Esophagus muscularis mucosa (tissue), 4 donors: ENCODE results near the gene TMEM108. TPM values are rescaled to one million over a fixed set of nuclear protein-coding genes. Genes with fewer than 3 reads are reported as not detected.
A peak's percentile ranks its signal among the peaks of the same experiment; 100 is the strongest.
"Not testable (repeated sequence)": the region's sequence is repeated elsewhere in the genome, so short reads cannot be mapped to it uniquely, and the experiment has no call there.

Source experiments
- DNase-seq: peaks from one replicate; pipeline ENCODE4 v3.0.0-alpha.2; 2017; ENCODE audit errors: extremely low spot score
- H3K27ac ChIP-seq, 4 donors: fragments of 200-600 bp; sonication (generic); replicated peaks in 1 of 4; 1 replicate in 3 of 4; 2 replicates in 1 of 4; pipeline ENCODE4 v1.5.1; 2016 to 2019; ENCODE audit warnings: mild to moderate bottlenecking in 1 of 4
- H3K27me3 ChIP-seq, 4 donors: fragments of 200-600 bp; sonication (generic); one replicate each; pipeline versions ENCODE4 v1.5.1 to v1.6.0; 2016 to 2019
- H3K36me3 ChIP-seq, 4 donors: fragments of 200-600 bp; sonication (generic); one replicate each; pipeline ENCODE4 v1.5.1; 2016 to 2019
- H3K4me1 ChIP-seq, 4 donors: fragments of 200-600 bp; sonication (generic); one replicate each; pipeline ENCODE4 v1.5.1; 2016 to 2019
- H3K4me3 ChIP-seq, 4 donors: fragments of 200-600 bp; sonication (generic); 1 replicate in 2 of 4; 2 replicates in 2 of 4; pipeline ENCODE4 v1.5.1; 2016 to 2019; ENCODE audit warnings: mild to moderate bottlenecking in 4 of 4, moderate library complexity in 1 of 4
- H3K9me3 ChIP-seq, 4 donors: fragments of 200-600 bp; sonication (generic); 1 replicate in 3 of 4; 2 replicates in 1 of 4; pipeline ENCODE4 v1.5.1; 2016 to 2019
- EP300 ChIP-seq: sonication (generic); formaldehyde crosslinking; IDR thresholded peaks from one replicate; pipeline ENCODE4 v1.6.1; 2017; ENCODE audit warnings: antibody characterized with exemption
- POLR2A ChIP-seq: fragments of 450-650 bp; IDR thresholded peaks from one replicate; pipeline ENCODE4 v1.6.1; 2017; ENCODE audit warnings: antibody characterized with exemption, moderate library complexity, mild to moderate bottlenecking, low read depth
- POLR2AphosphoS5 ChIP-seq, 2 donors: sonication (generic); formaldehyde crosslinking; IDR thresholded peaks; one replicate each; pipeline ENCODE4 v1.6.1; 2017; ENCODE audit warnings: antibody characterized with exemption in 2 of 2
- WGBS: methylation state at CpG from one replicate; pipeline ENCODE4 v1.1.5; 2018; 5-methylcytosine and 5-hydroxymethylcytosine counted together
- intact Hi-C: fragments of 100-400 bp; cut with DNase I; formaldehyde crosslinking; loops from one replicate; pipeline ENCODE4 v1.15.1; 2023
- total RNA-seq, 4 donors: library from RNA; depleted of rRNA; stranded (reverse); fragments of >200 nt; gene quantifications; one replicate each; pipeline versions ENCODE4 v1.1.0 to v1.2.1, GENCODE V29; 2016
- TF ChIP-seq, protein P1 (sequence below), 3 experiments: fragments of 200-600 bp in 2 of 3; fragments of 450-650 bp in 1 of 3; sonication (generic) in 2 of 3; IDR thresholded peaks; one replicate each; pipeline ENCODE4 v1.5.1; 2017 to 2019; ENCODE audit warnings: antibody characterized with exemption in 3 of 3, mild to moderate bottlenecking in 2 of 3, moderate library complexity in 1 of 3

TMEM108 gene
- total RNA-seq: 10 to 100 TPM in 3 of 4 donors, 1 to 10 TPM in 1; 8.6 to 12.1 (median 11.2) TPM

DNA sequence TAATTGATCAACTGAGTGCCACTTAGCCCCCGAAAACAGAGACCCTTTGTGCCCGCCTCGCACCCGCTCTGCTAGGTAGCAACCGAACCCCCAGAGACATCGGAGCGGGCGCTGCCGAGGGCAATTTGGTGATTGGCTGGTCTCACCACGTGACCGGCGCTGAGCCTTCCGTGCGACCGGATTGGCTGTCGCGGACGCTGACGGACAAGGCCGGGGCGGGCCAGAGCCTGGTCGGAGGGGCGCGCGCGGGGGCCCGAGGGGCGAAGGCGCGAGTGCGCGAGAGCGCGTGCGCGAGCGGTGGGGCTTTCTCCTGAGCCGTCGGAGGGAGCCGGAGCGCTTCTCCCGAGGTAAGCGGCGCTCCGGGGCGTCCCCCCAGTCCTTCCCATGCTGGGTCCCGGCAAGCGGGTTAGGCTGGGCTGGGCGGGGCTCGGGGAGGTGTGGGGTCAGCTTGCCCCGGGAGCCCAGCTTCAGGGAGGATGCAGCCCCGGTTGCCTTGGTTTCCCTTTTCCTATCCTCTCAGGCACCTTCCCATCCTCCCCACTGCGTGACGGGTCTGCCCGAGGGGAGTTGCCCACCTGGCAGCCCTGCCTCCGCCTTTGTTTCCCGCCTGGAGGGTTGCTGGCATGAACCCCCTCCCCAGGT, at the start of gene TMEM108:
TMEM108 (plus strand) TSS at position 303 of the 642 bp plus-strand sequence.
- peaks cover 0 to 16% (median 2%) of the 10 kb centered on the region in 4 donors for H3K27me3 ChIP-seq
- H3K27ac ChIP-seq: peak within 1 kb of the TSS; percentile 68 to 83 (median 78)
- DNase-seq: no peak
- intact Hi-C loops: no loop called here
- no peaks in the 10 kb centered on the region for H3K9me3 ChIP-seq
- peak; percentile 58 to 65 for TF ChIP-seq POLR2AphosphoS5 (IDR thresholded peaks at IDR 0.05)
- no peak for TF ChIP-seq POLR2A
- TF ChIP-seq EP300: no peak
- TF ChIP-seq, protein P1, sequence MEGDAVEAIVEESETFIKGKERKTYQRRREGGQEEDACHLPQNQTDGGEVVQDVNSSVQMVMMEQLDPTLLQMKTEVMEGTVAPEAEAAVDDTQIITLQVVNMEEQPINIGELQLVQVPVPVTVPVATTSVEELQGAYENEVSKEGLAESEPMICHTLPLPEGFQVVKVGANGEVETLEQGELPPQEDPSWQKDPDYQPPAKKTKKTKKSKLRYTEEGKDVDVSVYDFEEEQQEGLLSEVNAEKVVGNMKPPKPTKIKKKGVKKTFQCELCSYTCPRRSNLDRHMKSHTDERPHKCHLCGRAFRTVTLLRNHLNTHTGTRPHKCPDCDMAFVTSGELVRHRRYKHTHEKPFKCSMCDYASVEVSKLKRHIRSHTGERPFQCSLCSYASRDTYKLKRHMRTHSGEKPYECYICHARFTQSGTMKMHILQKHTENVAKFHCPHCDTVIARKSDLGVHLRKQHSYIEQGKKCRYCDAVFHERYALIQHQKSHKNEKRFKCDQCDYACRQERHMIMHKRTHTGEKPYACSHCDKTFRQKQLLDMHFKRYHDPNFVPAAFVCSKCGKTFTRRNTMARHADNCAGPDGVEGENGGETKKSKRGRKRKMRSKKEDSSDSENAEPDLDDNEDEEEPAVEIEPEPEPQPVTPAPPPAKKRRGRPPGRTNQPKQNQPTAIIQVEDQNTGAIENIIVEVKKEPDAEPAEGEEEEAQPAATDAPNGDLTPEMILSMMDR (IDR thresholded peaks at IDR 0.05): no peak
- no peaks in the 10 kb centered on the region for H3K36me3 ChIP-seq
- H3K4me3 ChIP-seq: peak within 1 kb of the TSS; percentile 67 to 82 (median 70)
- H3K4me1 ChIP-seq: peaks cover 13 to 58% (median 56%) of the 10 kb centered on the region in 4 donors
- 9% methylated on average over 32 of the region's 57 CpGs for WGBS

DNA sequence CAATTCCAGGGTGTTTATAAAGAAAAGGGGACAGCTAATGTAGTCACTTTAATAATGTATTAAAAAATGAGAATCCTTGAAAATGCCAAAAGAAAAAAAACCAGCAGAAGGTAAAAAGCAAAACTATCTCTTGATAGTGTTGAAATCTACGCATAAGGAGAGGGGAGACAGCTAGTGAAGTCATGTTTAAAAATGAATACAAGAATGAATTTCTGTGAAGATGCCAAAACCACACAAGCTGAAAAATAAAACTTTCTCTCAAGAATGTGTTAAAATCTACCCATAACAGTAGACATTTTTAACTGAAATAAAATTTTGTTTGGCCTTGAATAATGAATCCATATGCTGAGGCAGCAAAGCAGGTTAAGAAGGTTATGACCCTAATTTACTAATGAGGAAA, 42.2 kb upstream of the TMEM108 start:
- Histone ChIP-seq H3K27ac (no peak overlapping the region), H3K4me3 (no peak overlapping the region), H3K4me1 (no peaks in the 10 kb centered on the region), H3K9me3 (no peaks in the 10 kb centered on the region), H3K36me3 (no peaks in the 10 kb centered on the region), H3K27me3 (no peaks in the 10 kb centered on the region)
- no peak for TF ChIP-seq EP300
- TF ChIP-seq, protein P1 (IDR thresholded peaks at IDR 0.05): no peak
- intact Hi-C loops: no loop called here
- DNase-seq: no peak
- 86% methylated on average over 1 of the region's 1 CpG for WGBS

DNA sequence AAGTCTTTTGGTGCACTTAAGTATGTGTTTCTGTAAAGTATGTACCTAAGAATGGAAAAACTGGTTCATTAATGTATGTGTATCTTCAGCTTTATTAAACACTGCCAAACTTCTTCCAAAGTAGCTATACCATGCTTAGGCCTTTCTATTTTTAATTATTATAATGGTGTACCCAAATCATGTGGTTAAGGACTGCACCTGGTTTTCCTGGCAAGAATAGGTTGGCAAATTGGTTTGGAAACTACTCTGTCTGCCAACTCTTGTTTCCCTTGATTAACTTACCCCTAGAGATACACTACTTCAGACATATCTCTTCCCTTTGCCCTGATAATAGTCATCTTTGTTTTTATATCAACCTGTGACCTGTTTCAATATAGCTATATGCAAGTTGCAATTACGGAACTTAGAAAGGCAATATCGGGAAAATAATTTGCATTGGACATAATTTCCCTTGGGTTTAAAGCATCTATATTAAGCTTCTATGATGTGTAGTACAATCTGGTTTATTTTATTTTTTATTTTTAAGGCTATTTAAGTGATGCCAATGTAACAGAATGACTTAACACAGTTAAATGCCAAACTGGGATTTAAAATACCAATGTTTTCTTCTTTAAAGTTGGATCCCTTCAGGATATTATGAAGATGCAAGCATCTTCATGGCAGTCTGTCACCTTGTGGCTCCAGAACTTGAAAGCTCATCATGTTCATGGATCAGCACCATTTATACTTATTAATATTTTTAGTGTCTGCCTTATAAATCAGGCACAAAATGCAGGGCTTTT, 40.6 kb upstream of the TMEM108 start:
- H3K4me1 ChIP-seq: no peaks in the 10 kb centered on the region
- H3K9me3 ChIP-seq: no peaks in the 10 kb centered on the region
- no peak overlapping the region for H3K27ac ChIP-seq
- H3K27me3 ChIP-seq: no peaks in the 10 kb centered on the region
- no peaks in the 10 kb centered on the region for H3K36me3 ChIP-seq
- TF ChIP-seq, protein P1 (IDR thresholded peaks at IDR 0.05): no peak
- TF ChIP-seq EP300 (no peak), POLR2AphosphoS5 (IDR thresholded peaks at IDR 0.05) (no peak), POLR2A (no peak)
- intact Hi-C loops: no loop called here
- DNase-seq: no peak
- no peak overlapping the region for H3K4me3 ChIP-seq
- WGBS: 98% methylated on average over 2 of the region's 2 CpGs

- H3K4me1 ChIP-seq, H3K27ac ChIP-seq, H3K9me3 ChIP-seq, H3K36me3 ChIP-seq, H3K27me3 ChIP-seq, intact Hi-C loops, H3K4me3 ChIP-seq, DNase-seq: not testable (repeated sequence)
- 90% methylated on average over 2 of the region's 9 CpGs for WGBS
Observed at GRCh38 chr3:133005032-133005431, 33.2 kb upstream of the TMEM108 start.

- TF ChIP-seq, protein P1 (IDR thresholded peaks at IDR 0.05): no peak
- TF ChIP-seq POLR2AphosphoS5 (IDR thresholded peaks at IDR 0.05) (no peak), EP300 (no peak), POLR2A (no peak)
- Histone ChIP-seq H3K9me3 (peaks cover 0 to 10% (median 3%) of the 10 kb centered on the region in 4 donors), H3K36me3 (no peaks in the 10 kb centered on the region), H3K4me3 (no peak overlapping the region), H3K27me3 (no peaks in the 10 kb centered on the region), H3K4me1 (no peaks in the 10 kb centered on the region), H3K27ac (no peak overlapping the region)
- 77% methylated on average over 2 of the region's 2 CpGs for WGBS
- DNase-seq: no peak
- intact Hi-C loops: no loop called here
Observed at GRCh38 chr3:133007601-133008000, 30.6 kb upstream of the TMEM108 start.
